GM19438 (cell line): ENCODE measurements around the gene TBX10.

Experiments used
- ATAC-seq: cut with Tn5 transposase; IDR thresholded peaks from one replicate; pipeline ENCODE4 v1.9.1; 2021; ENCODE audit warnings: low read depth; ENCODE audit not compliant: unreplicated experiment

TBX10 gene

GRCh38 chr11:67582011-67582410, 57.6 kb downstream of the TBX10 start:
- ATAC-seq: no peak

DNA sequence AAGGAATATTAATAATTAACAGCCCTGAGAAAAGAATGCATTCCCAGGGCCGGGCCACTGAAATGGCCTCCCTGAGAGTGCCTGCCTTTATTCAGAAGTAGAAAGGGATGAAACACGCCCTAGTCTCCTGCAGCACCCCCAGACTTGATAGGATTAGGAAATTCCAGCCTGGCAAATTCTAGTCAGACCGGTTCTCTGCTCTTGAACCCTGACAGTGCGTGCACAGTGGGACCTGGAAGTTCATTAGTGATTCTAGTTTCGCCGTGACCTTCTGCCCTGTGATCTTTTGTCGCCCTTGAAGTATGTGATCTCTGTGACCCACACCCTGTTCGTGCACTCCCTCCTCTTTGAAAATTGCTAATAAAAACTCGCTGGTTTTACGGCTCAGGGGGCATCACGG, 58.1 kb downstream of the TBX10 start:
- ATAC-seq: no peak
